ENCODE data around the gene MRC2.

MRC2 gene

GRCh38 chr17:62668091-62668804 lies 40.8 kb downstream of the MRC2 start:
- WGBS, 2 experiments: 86 to 87% methylated on average over 8 of the region's 10 CpGs
- Histone ChIP-seq H3K27ac (ENCODE audit: insufficient read depth, low read depth, low read length, poor library complexity, severe bottlenecking) (no peak overlapping the region), H3K9me3 (ENCODE audit: control insufficient read depth, low read length) (no peaks in the 10 kb centered on the region), H3K4me3 (ENCODE audit: insufficient read depth, low read depth, low read length) (no peak overlapping the region), H3K27me3 (ENCODE audit: control insufficient read depth, insufficient read depth, low read length, poor library complexity, severe bottlenecking) (no peaks in the 10 kb centered on the region), H3K36me3 (ENCODE audit: control insufficient read depth, insufficient read depth, low read length) (peaks cover 4% of the 10 kb centered on the region), H3K4me1 (ENCODE audit: control insufficient read depth, insufficient read depth, low read length) (peaks cover 5% of the 10 kb centered on the region)

- WGBS, 2 experiments: 86 to 87% methylated on average over 24 of the region's 24 CpGs
- no peak overlapping the region for H3K27ac ChIP-seq (ENCODE audit: insufficient read depth, low read depth, low read length, poor library complexity, severe bottlenecking)
- H3K4me1 ChIP-seq (ENCODE audit: control insufficient read depth, insufficient read depth, low read length): peaks cover 5% of the 10 kb centered on the region
- no peaks in the 10 kb centered on the region for H3K9me3 ChIP-seq (ENCODE audit: control insufficient read depth, low read length)
- peaks cover 4% of the 10 kb centered on the region for H3K36me3 ChIP-seq (ENCODE audit: control insufficient read depth, insufficient read depth, low read length)
- no peak overlapping the region for H3K4me3 ChIP-seq (ENCODE audit: insufficient read depth, low read depth, low read length)
- no peaks in the 10 kb centered on the region for H3K27me3 ChIP-seq (ENCODE audit: control insufficient read depth, insufficient read depth, low read length, poor library complexity, severe bottlenecking)
Observed at GRCh38 chr17:62670202-62670821, 42.8 kb downstream of the MRC2 start.

GRCh38 chr17:62671553-62671952 lies 44.1 kb downstream of the MRC2 start:
- Histone ChIP-seq H3K36me3 (ENCODE audit: control insufficient read depth, insufficient read depth, low read length) (peaks cover 4% of the 10 kb centered on the region), H3K27me3 (ENCODE audit: control insufficient read depth, insufficient read depth, low read length, poor library complexity, severe bottlenecking) (no peaks in the 10 kb centered on the region), H3K4me3 (ENCODE audit: insufficient read depth, low read depth, low read length) (no peak overlapping the region), H3K9me3 (ENCODE audit: control insufficient read depth, low read length) (no peaks in the 10 kb centered on the region), H3K4me1 (ENCODE audit: control insufficient read depth, insufficient read depth, low read length) (no peaks in the 10 kb centered on the region), H3K27ac (ENCODE audit: insufficient read depth, low read depth, low read length, poor library complexity, severe bottlenecking) (no peak overlapping the region)
- 90 to 91% methylated on average over 14 of the region's 14 CpGs for WGBS, 2 experiments

- no peaks in the 10 kb centered on the region for H3K4me1 ChIP-seq (ENCODE audit: control insufficient read depth, insufficient read depth, low read length)
- H3K36me3 ChIP-seq (ENCODE audit: control insufficient read depth, insufficient read depth, low read length): no peaks in the 10 kb centered on the region
- no peak overlapping the region for H3K4me3 ChIP-seq (ENCODE audit: insufficient read depth, low read depth, low read length)
- H3K27ac ChIP-seq (ENCODE audit: insufficient read depth, low read depth, low read length, poor library complexity, severe bottlenecking): no peak overlapping the region
- no peaks in the 10 kb centered on the region for H3K27me3 ChIP-seq (ENCODE audit: control insufficient read depth, insufficient read depth, low read length, poor library complexity, severe bottlenecking)
- 95 to 96% methylated on average over 4 of the region's 4 CpGs for WGBS, 2 experiments
- H3K9me3 ChIP-seq (ENCODE audit: control insufficient read depth, low read length): no peaks in the 10 kb centered on the region
Observed at GRCh38 chr17:62672957-62673356, 45.5 kb downstream of the MRC2 start.

GRCh38 chr17:62673614-62674362 lies 46.3 kb downstream of the MRC2 start:
- Histone ChIP-seq H3K4me1 (ENCODE audit: control insufficient read depth, insufficient read depth, low read length) (no peaks in the 10 kb centered on the region), H3K27me3 (ENCODE audit: control insufficient read depth, insufficient read depth, low read length, poor library complexity, severe bottlenecking) (no peaks in the 10 kb centered on the region), H3K36me3 (ENCODE audit: control insufficient read depth, insufficient read depth, low read length) (no peaks in the 10 kb centered on the region), H3K27ac (ENCODE audit: insufficient read depth, low read depth, low read length, poor library complexity, severe bottlenecking) (no peak overlapping the region), H3K4me3 (ENCODE audit: insufficient read depth, low read depth, low read length) (no peak overlapping the region), H3K9me3 (ENCODE audit: control insufficient read depth, low read length) (no peaks in the 10 kb centered on the region)
- 90% methylated on average over 20 of the region's 20 CpGs for WGBS, 2 experiments

- 92% methylated on average over 6 of the region's 6 CpGs for WGBS, 2 experiments
- no peaks in the 10 kb centered on the region for H3K36me3 ChIP-seq (ENCODE audit: control insufficient read depth, insufficient read depth, low read length)
Observed at GRCh38 chr17:62674363-62674739, 46.9 kb downstream of the MRC2 start.

GRCh38 chr17:62674841-62675240 lies 47.4 kb downstream of the MRC2 start:
- 92 to 93% methylated on average over 3 of the region's 3 CpGs for WGBS, 2 experiments
- no peaks in the 10 kb centered on the region for H3K9me3 ChIP-seq (ENCODE audit: control insufficient read depth, low read length)
- H3K4me3 ChIP-seq (ENCODE audit: insufficient read depth, low read depth, low read length): no peak overlapping the region
- no peak overlapping the region for H3K27ac ChIP-seq (ENCODE audit: insufficient read depth, low read depth, low read length, poor library complexity, severe bottlenecking)
- no peaks in the 10 kb centered on the region for H3K27me3 ChIP-seq (ENCODE audit: control insufficient read depth, insufficient read depth, low read length, poor library complexity, severe bottlenecking)
- no peaks in the 10 kb centered on the region for H3K36me3 ChIP-seq (ENCODE audit: control insufficient read depth, insufficient read depth, low read length)
- H3K4me1 ChIP-seq (ENCODE audit: control insufficient read depth, insufficient read depth, low read length): no peaks in the 10 kb centered on the region

More at GRCh38 chr17:62674363-62674739, 46.9 kb downstream of the MRC2 start:
- Histone ChIP-seq H3K27me3 (ENCODE audit: control insufficient read depth, insufficient read depth, low read length, poor library complexity, severe bottlenecking) (no peaks in the 10 kb centered on the region), H3K27ac (ENCODE audit: insufficient read depth, low read depth, low read length, poor library complexity, severe bottlenecking) (no peak overlapping the region), H3K9me3 (ENCODE audit: control insufficient read depth, low read length) (no peaks in the 10 kb centered on the region), H3K4me1 (ENCODE audit: control insufficient read depth, insufficient read depth, low read length) (no peaks in the 10 kb centered on the region), H3K4me3 (ENCODE audit: insufficient read depth, low read depth, low read length) (no peak overlapping the region)

- Histone ChIP-seq H3K4me3 (ENCODE audit: insufficient read depth, low read depth, low read length) (no peak overlapping the region), H3K27ac (ENCODE audit: insufficient read depth, low read depth, low read length, poor library complexity, severe bottlenecking) (no peak overlapping the region), H3K9me3 (ENCODE audit: control insufficient read depth, low read length) (no peaks in the 10 kb centered on the region), H3K36me3 (ENCODE audit: control insufficient read depth, insufficient read depth, low read length) (no peaks in the 10 kb centered on the region), H3K27me3 (ENCODE audit: control insufficient read depth, insufficient read depth, low read length, poor library complexity, severe bottlenecking) (no peaks in the 10 kb centered on the region), H3K4me1 (ENCODE audit: control insufficient read depth, insufficient read depth, low read length) (no peaks in the 10 kb centered on the region)
- WGBS, 2 experiments: 89 to 95% methylated on average over 12 of the region's 12 CpGs
Observed at GRCh38 chr17:62675260-62675659, 47.8 kb downstream of the MRC2 start.

GRCh38 chr17:62675701-62676100 lies 48.2 kb downstream of the MRC2 start:
- no peaks in the 10 kb centered on the region for H3K4me1 ChIP-seq (ENCODE audit: control insufficient read depth, insufficient read depth, low read length)
- H3K9me3 ChIP-seq (ENCODE audit: control insufficient read depth, low read length): no peaks in the 10 kb centered on the region
- H3K36me3 ChIP-seq (ENCODE audit: control insufficient read depth, insufficient read depth, low read length): no peaks in the 10 kb centered on the region
- WGBS, 2 experiments: 93 to 95% methylated on average over 4 of the region's 4 CpGs
- no peaks in the 10 kb centered on the region for H3K27me3 ChIP-seq (ENCODE audit: control insufficient read depth, insufficient read depth, low read length, poor library complexity, severe bottlenecking)
- H3K4me3 ChIP-seq (ENCODE audit: insufficient read depth, low read depth, low read length): no peak overlapping the region
- H3K27ac ChIP-seq (ENCODE audit: insufficient read depth, low read depth, low read length, poor library complexity, severe bottlenecking): no peak overlapping the region

GRCh38 chr17:62676231-62676943 lies 48.9 kb downstream of the MRC2 start:
- Histone ChIP-seq H3K27ac (ENCODE audit: insufficient read depth, low read depth, low read length, poor library complexity, severe bottlenecking) (no peak overlapping the region), H3K9me3 (ENCODE audit: control insufficient read depth, low read length) (no peaks in the 10 kb centered on the region), H3K4me3 (ENCODE audit: insufficient read depth, low read depth, low read length) (no peak overlapping the region), H3K36me3 (ENCODE audit: control insufficient read depth, insufficient read depth, low read length) (no peaks in the 10 kb centered on the region), H3K4me1 (ENCODE audit: control insufficient read depth, insufficient read depth, low read length) (no peaks in the 10 kb centered on the region), H3K27me3 (ENCODE audit: control insufficient read depth, insufficient read depth, low read length, poor library complexity, severe bottlenecking) (no peaks in the 10 kb centered on the region)
- 94% methylated on average over 16 of the region's 16 CpGs for WGBS, 2 experiments

Measured in ectodermal cell (in vitro differentiated cells).